Glomerular endothelial cell (primary cell): Measurements from ENCODE around the gene SEZ6L. TPM values are rescaled to one million over a fixed set of nuclear protein-coding genes. Genes with fewer than 3 reads are reported as not detected.

ENCODE experiments used
- DNase-seq: peaks from one replicate; pipeline ENCODE4 v3.0.0-alpha.2; 2011; ENCODE audit warnings: low read depth, low spot score; ENCODE audit errors: extremely low read depth
- total RNA-seq: library from RNA; depleted of rRNA; stranded (reverse); fragments of >200 nt; gene quantifications from 2 replicates; pipeline ENCODE4 v1.2.3, GENCODE V29; 2015

Gene SEZ6L
- total RNA-seq, 1 donor from 2014 or later, result not detected

- no peak for DNase-seq
Measured at GRCh38 chr22:26414347-26414746, 245.1 kb downstream of the SEZ6L start.

DNA sequence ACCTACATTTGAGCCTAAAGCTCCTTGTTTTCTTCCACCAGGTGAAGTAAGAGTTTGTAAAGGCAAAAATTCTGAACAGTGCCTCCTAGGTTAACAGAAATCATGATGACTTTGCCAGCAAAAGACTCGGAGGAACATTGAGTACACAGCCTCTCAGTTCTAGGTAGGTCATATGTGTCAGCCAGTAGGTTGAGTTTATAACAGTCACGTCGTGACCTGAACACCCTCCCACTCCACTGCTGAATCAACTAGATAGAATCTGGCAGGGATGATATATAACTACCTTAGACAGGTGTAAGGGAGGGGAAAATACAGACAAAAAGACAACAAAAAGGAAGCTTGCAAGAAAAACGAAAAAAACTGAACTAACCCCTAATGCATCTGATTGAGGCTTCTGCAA, 247.0 kb downstream of the SEZ6L start:
- no peak for DNase-seq

GRCh38 chr22:26416670-26417276, 247.5 kb downstream of the SEZ6L start:
- no peak for DNase-seq

DNA sequence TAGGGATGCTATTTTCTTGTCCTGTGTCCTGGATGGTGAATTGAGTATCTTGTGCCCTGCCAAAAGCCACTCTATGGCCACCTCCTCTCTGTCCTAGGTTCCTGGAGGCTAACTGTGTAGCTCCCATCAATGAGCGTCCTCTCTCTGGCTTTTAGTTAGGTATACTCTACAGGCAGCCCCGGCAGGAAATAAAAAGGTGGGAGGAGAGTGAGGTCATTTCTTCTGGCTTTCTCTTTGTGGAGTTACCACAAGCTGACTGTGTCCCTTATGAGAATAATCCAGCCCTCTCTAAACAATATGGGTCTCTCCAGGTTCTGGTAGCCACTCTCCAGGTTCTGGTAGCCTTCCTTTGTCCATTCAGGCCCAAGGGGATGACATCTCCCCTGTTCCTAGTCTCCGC, 248.1 kb downstream of the SEZ6L start:
- no peak for DNase-seq

GRCh38 chr22:26418620-26419019, 249.4 kb downstream of the SEZ6L start:
- no peak for DNase-seq

DNA sequence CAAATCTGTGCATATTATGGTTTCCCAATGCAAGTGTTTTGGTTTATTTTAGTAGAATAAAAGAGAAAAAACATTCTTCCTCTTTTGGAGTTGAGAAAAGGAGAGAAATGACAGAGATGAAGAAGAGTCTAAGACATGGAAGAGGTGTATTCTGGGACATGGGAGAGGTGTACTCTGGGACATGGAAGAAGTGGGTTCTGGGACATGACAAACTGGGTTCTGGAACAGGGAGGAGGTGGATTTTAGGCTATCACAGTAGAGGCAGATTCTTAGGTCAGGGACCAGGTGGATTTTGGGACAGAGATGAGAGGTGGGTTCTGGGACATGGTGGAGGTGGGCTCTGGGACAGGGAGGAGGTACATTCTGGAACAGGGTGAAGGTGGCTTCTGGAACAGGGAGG, 257.7 kb downstream of the SEZ6L start:
- DNase-seq, result no peak

- DNase-seq, result no peak
Measured at GRCh38 chr22:26428515-26429457, 259.5 kb downstream of the SEZ6L start, which contains the start of gene ASPHD2. Gene ASPHD2, plus strand, starts transcription at chr22:26429260. Its CDS starts 4,356 bp downstream, at chr22:26433616.

DNA sequence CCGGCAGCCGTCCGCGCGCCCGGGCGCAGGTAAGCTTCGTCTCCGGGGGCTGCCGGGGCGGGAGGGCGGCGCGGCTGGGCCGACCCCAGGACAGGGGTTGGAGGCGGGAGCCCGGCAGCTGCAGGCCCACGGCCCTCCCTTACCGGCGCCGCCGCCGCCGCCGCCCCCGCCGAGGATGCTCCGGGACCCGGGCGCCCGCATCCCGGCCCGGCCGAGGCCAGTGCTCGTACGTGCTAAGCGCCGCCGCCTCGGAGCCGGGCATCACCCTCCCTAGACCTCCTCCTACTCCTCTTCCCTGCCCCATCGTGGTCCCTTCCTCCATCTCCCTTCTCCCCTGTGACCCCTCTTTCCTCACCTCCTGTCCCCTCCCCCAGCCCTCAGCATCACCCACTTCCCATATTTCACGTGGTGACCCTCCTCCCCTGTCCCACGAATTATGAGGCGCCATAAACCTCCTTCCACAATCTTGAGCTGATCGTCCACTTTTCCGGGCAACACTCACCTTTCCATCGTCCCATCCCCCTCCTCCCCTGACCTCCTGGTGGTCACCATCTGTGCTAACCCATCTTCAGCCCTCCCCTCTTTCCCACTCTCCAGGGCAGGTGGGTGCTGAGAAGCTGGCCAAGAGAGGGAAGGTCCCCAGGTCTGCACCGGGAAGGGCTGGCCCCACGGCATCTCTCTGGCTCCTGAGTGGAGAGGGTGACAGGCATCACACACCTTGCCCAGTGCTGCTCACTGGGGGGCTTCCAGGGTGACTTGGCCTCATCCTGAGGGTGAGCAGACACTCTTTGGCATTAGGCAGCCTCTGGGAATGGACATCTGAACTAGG, 260.4 kb downstream of the SEZ6L start:
- DNase-seq, result no peak

GRCh38 chr22:26430600-26430999, 261.3 kb downstream of the SEZ6L start:
- DNase-seq, result no peak

DNA sequence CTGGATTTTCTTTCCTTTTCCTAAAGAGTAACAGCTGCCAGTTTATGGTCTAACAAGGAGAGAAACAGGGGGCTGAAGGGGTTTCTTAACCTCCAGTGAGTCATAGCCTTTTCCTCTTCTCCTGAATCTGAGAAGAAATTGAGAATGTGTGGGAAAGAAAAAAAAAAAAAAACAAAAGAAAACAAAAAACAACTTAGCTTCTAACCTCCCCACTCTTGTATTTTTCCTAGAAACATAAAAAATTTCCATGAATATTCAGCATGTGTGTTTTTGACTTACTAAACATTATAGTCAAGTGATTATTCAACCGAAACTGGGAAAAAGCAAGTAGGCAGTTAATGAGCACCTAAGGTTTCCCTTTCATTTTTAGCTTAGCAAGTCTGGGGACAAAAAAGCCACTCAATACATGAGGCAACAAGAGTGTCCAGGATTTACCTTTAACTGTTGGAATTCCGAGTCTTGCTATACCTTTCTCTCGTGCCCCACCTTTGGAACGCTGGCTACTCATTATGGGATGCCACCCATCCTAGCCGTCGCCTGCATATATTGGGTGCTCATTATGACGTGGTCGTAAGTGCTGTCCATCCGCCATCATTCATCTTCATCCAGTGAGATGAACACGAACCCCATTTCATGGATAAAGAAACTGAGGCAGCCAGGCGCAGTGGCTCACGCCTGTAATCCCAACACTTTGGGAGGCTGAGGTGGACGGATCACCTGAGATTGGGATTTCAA, 262.2 kb downstream of the SEZ6L start:
- no peak for DNase-seq

DNA sequence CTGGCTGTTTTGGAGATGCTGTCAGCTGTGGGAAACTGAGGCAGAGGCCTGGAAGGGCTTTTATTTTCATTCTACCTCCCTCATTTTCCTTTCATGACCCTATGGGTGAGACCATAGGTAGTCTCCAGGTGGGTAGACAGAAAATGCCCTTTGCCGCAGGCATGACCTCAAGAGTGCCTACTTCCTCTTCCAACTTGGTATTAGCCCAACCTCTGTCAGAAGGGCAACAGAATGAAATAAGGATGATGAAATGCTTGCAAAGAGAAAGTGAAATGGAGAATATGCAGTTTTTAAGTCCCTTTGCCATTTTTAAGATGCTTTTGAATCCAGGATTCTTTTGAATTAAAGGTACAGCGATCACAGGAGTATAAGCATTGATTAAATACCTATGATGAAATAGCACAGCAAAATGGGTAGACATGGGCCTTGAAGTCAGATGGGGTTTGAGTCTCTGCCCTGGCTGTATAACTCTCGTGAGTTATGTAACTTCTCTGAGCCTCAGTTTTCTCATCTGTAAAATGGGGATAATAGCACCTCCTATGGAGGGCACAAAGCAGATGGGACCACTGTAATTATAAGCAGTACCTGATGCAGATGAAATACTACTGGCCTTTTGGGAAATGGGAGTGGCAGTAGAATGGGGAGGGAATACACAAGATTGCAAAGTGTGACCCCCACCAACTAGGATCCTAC, 263.5 kb downstream of the SEZ6L start:
- DNase-seq, result no peak
